Erythroblast (primary cell): ENCODE data around the gene SNU13.

Source experiments
- GATA1 ChIP-seq: IDR thresholded peaks from 2 replicates; pipeline ENCODE4 v1.6.1; 2011; ENCODE audit warnings: low read depth, mild to moderate bottlenecking, control low read depth, low read length, moderate library complexity
- POLR2A ChIP-seq: IDR thresholded peaks from 2 replicates; pipeline ENCODE4 v1.6.1; 2011; ENCODE audit warnings: mild to moderate bottlenecking, low read length

- TF ChIP-seq POLR2A: no peak
- TF ChIP-seq GATA1: no peak
These were observed 36.9 kb upstream of the SNU13 start for GRCh38 chr22:41725510-41726110.
